GM21786 (cell line): ENCODE results near the gene IL5.

Experiments used
- ATAC-seq: cut with Tn5 transposase; IDR thresholded peaks from one replicate; pipeline ENCODE4 v1.9.1; 2021; ENCODE audit not compliant: unreplicated experiment

The IL5 gene

GRCh38 chr5:132499440-132500243, 43.7 kb downstream of the IL5 start:
- ATAC-seq, result no peak

GRCh38 chr5:132498686-132499271, 44.5 kb downstream of the IL5 start:
- ATAC-seq, result no peak

- no peak for ATAC-seq
Observed at GRCh38 chr5:132498152-132498551, 45.2 kb downstream of the IL5 start.

GRCh38 chr5:132497488-132497997, 45.8 kb downstream of the IL5 start:
- no peak for ATAC-seq

- peak; percentile 39 for ATAC-seq
Observed at GRCh38 chr5:132496631-132497487, 46.5 kb downstream of the IL5 start.

DNA sequence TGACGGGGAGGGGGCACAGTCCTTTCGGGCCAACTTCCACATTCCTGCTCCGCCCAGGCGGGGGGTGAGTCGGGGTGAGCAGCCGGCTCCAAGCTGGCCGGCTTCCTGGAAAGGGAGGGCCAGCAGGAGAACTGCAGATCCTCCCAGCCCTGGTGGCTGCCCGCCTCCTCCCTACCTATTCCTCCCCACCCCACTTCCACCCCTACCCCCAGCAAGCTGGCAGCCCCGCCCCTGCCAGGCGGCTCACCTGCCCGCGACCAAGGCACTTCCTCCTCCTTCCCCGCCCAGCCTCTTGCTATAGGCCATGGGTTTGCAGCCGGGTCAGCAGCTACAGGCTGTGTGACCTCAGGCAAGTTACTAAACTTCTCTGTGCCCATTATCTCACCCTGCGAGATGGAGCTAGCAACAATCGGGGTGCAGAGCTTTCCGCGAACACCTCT, 47.1 kb downstream of the IL5 start:
- peak; percentile 41 for ATAC-seq

DNA sequence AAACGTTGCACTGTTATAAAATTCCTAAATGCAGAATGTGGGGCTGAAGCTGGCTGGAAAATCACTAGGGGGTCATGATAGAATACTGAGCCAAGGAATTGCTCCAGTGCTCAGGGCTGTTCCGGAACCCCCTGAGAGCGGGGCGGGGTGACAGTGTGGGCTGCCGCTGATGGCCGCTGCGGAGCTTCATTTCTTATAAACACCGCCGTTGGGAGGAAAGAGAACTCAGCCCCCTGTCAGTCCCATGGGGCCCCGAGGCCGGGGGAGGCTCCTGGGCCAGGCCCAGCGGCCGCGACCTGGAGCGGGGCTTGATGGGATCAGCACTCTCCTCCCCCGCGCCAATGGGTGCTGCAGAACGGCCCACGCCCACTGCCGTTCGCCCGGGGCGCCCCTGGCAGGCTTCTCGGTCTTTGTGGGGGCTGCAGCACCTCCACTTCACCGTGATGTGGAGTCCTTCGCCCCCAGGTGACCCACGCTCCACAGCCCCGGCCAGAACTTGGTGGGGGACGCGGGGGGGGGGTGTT, 47.6 kb downstream of the IL5 start:
- ATAC-seq, result peak; percentile 34

- no peak for ATAC-seq
Observed at GRCh38 chr5:132493821-132494220, 49.5 kb downstream of the IL5 start.

DNA sequence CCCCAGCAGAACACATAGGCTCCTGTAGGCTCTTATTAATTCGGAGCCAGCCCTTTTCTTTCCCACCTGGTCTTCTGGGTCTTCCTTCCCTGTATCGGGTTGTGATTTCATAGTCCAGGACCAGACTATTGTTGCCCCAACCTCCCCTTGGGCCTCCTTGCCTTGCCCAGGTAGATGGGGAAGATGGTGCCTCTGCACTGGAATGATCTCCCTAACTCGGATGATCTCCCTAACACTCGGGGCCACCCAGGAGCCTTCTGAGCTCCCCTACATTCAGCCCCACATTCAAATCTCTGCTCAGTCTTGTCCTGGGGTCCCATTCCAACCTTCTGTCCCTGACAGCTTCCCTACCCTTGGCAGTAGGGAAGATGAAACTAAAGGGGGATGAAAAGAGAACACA, 50.1 kb downstream of the IL5 start:
- ATAC-seq, result no peak

DNA sequence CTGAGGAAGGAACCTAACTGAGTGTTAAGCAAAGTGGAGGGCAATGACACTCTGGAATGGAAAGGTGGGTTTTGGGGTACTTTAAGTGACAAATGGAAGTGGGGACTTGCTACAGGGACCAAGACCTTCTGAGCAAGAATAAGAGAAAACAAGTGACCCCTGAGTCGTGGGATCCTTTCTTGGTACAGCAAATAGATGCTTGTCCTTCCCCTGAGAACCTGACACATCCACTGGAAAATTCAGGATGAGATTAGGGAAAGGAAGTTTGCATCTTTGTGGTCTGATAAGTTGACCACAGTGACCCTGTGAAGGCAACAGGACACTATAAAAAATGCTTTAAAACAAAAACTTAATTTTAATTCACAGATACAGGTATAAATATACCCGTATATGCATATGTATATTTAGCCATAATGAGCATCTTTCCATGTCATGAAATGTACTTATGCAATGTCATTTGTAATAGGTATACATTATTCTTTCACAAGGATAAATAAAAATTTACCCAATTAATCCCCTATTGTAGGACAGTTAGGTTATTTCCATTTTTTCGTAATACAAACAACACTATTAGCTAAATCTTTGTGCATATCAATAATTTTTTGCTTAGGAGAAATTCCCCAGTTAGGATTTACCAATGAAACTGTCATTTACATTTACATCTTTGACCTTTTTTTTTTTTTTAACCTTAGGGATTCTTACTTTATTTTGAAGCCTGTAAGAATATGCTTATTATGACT, 50.8 kb downstream of the IL5 start:
- ATAC-seq, result no peak
